GM23338 (cell line): ENCODE data around the gene RBP4. TPM values are rescaled to one million over a fixed set of nuclear protein-coding genes. Genes with fewer than 3 reads are reported as not detected.

Experiments
- ATAC-seq: fragments of 200-7000 bp; cut with Tn5 transposase; 3 replicates; pipeline ENCODE4 v1.9.1; 2020
- DNase-seq: peaks from one replicate; pipeline ENCODE4 v3.0.0-alpha.2; 2015; ENCODE audit warnings: low spot score
- H2AFZ ChIP-seq: fragments of 200-600 bp; sonication (generic); 2 replicates; pipeline ENCODE4 v1.8.0; 2016; ENCODE audit warnings: antibody characterized with exemption, mild to moderate bottlenecking, moderate library complexity
- H3F3A ChIP-seq: fragments of 200-600 bp; sonication (generic); replicated peaks from 2 replicates; pipeline ENCODE4 v1.8.0; 2017; ENCODE audit warnings: antibody characterized with exemption, mixed run types, low read depth
- H3K27ac ChIP-seq: fragments of 200-600 bp; sonication (generic); 2 replicates; pipeline ENCODE4 v1.6.1; 2016; ENCODE audit warnings: low read depth
- H3K27me3 ChIP-seq: fragments of 200-600 bp; sonication (generic); 2 replicates; pipeline ENCODE4 v1.8.0; 2016; ENCODE audit warnings: mild to moderate bottlenecking, mixed run types, moderate library complexity; ENCODE audit not compliant: insufficient read depth
- H3K36me3 ChIP-seq: fragments of 200-600 bp; sonication (generic); 2 replicates; pipeline ENCODE4 v1.8.0; 2016; ENCODE audit warnings: mild to moderate bottlenecking; ENCODE audit not compliant: insufficient read depth
- H3K4me1 ChIP-seq: fragments of 200-600 bp; sonication (generic); 2 replicates; pipeline ENCODE4 v1.8.0; 2016; ENCODE audit warnings: mild to moderate bottlenecking, moderate library complexity; ENCODE audit not compliant: insufficient read depth
- H3K4me2 ChIP-seq: fragments of 200-600 bp; sonication (generic); 2 replicates; pipeline ENCODE4 v1.7.1; 2017; ENCODE audit warnings: mixed run types
- H3K4me3 ChIP-seq: fragments of 200-600 bp; sonication (generic); 2 replicates; pipeline ENCODE4 v1.6.1; 2016; ENCODE audit warnings: mixed run types
- H3K79me2 ChIP-seq: fragments of 200-600 bp; sonication (generic); replicated peaks from 2 replicates; pipeline ENCODE4 v1.8.0; 2017; ENCODE audit warnings: mild to moderate bottlenecking; ENCODE audit not compliant: insufficient read depth
- H3K9me2 ChIP-seq: fragments of 200-600 bp; sonication (generic); 2 replicates; pipeline ENCODE4 v1.8.0; 2017; ENCODE audit not compliant: insufficient read depth
- H4K20me1 ChIP-seq: fragments of 200-600 bp; sonication (generic); replicated peaks from 2 replicates; pipeline ENCODE4 v1.8.0; 2017; ENCODE audit warnings: mild to moderate bottlenecking; ENCODE audit not compliant: insufficient read depth
- H3K27ac Mint-ChIP-seq: 2 replicates; pipeline ENCODE4 v1.8.0; 2020; ENCODE audit warnings: inconsistent platforms, mild to moderate bottlenecking, moderate library complexity, mixed read lengths
- H3K27me3 Mint-ChIP-seq: 3 replicates; pipeline ENCODE4 v1.8.0; 2022; ENCODE audit warnings: low read depth, mild to moderate bottlenecking, moderate library complexity, mixed read lengths, inconsistent platforms; ENCODE audit not compliant: insufficient read depth, poor library complexity
- H3K36me3 Mint-ChIP-seq: 3 replicates; pipeline ENCODE4 v1.8.0; 2021; ENCODE audit warnings: low read depth, mild to moderate bottlenecking, inconsistent platforms, moderate library complexity, mixed read lengths
- H3K4me1 Mint-ChIP-seq: 3 replicates; pipeline ENCODE4 v1.8.0; 2020; ENCODE audit warnings: mild to moderate bottlenecking, inconsistent platforms, mixed read lengths
- H3K4me3 Mint-ChIP-seq: 3 replicates; pipeline ENCODE4 v1.8.0; 2021; ENCODE audit warnings: moderate library complexity, mild to moderate bottlenecking, inconsistent platforms, mixed read lengths
- H3K9me3 Mint-ChIP-seq: 3 replicates; pipeline ENCODE4 v1.8.0; 2020; ENCODE audit warnings: moderate library complexity, mild to moderate bottlenecking, inconsistent platforms, mixed read lengths
- CREB1 ChIP-seq: fragments of 250-450 bp; sonication (Bioruptor Pico); IDR thresholded peaks from 2 replicates; pipeline ENCODE4 v1.5.0; 2020; ENCODE audit warnings: low read depth, mild to moderate bottlenecking, moderate library complexity
- EZH2 ChIP-seq: fragments of 200-600 bp; sonication (generic); IDR thresholded peaks from one replicate; pipeline ENCODE4 v1.8.0; 2017; ENCODE audit warnings: antibody characterized with exemption, mild to moderate bottlenecking, low read depth; ENCODE audit not compliant: unreplicated experiment
- EZH2phosphoT487 ChIP-seq: fragments of 200-600 bp; sonication (generic); IDR thresholded peaks from one replicate; pipeline ENCODE4 v1.8.1; 2018; ENCODE audit warnings: antibody characterized with exemption; ENCODE audit not compliant: unreplicated experiment
- NANOG ChIP-seq: IDR thresholded peaks from 2 replicates; pipeline ENCODE4 v1.6.1; 2016; ENCODE audit warnings: antibody characterized with exemption, borderline replicate concordance
- REST ChIP-seq: IDR thresholded peaks from one replicate; pipeline ENCODE4 v1.6.1; 2018; ENCODE audit warnings: antibody characterized with exemption; ENCODE audit not compliant: unreplicated experiment
- STAT1 ChIP-seq: IDR thresholded peaks from one replicate; pipeline ENCODE4 v1.6.1; 2016; ENCODE audit warnings: antibody characterized with exemption; ENCODE audit not compliant: unreplicated experiment
- ZNF114 ChIP-seq: fragments of 250-450 bp; sonication (Bioruptor Pico); IDR thresholded peaks from 2 replicates; pipeline ENCODE4 v1.5.0; 2020; ENCODE audit warnings: mild to moderate bottlenecking, moderate library complexity
- ZNF462 ChIP-seq: fragments of 250-450 bp; sonication (Bioruptor Pico); IDR thresholded peaks from 2 replicates; pipeline ENCODE4 v1.5.0; 2020; ENCODE audit warnings: mild to moderate bottlenecking, moderate library complexity
- polyA plus RNA-seq: library from polyadenylated mRNA; unstranded; fragments of >200 nt; fragmentation: Nextera tagmentation; extraction: Ambion mirVana; gene quantifications from 2 replicates; pipeline ENCODE4 v1.2.1, GENCODE V29; 2016
- total RNA-seq: library from RNA; depleted of rRNA; stranded (reverse); fragments of >200 nt; shearing (Covaris generic); gene quantifications from 2 replicates; pipeline ENCODE4 v1.2.3, GENCODE V29; 2014

RBP4 gene
- total and polyA plus RNA-seq, 2 experiments from 2014 or later: 0.79 to 1.0 TPM

- TF ChIP-seq REST: no peak
- no peak for TF ChIP-seq ZNF114 (CRISPR knock-in tag)
- no peak for TF ChIP-seq NANOG
- no peak for TF ChIP-seq CREB1 (CRISPR knock-in tag)
Measured at GRCh38 chr10:93630625-93631557, 29.9 kb upstream of the RBP4 start (continued).

GRCh38 chr10:93629647-93630305 lies 28.7 kb upstream of the RBP4 start:
- Histone ChIP-seq H3K36me3 (no peaks in the 10 kb centered on the region), H3K4me1 (no peaks in the 10 kb centered on the region), H3F3A (no peaks in the 10 kb centered on the region), H3K4me2 (no peak overlapping the region), H3K27ac (no peak overlapping the region), H4K20me1 (no peaks in the 10 kb centered on the region), H3K4me3 (no peak overlapping the region), H3K27me3 (no peaks in the 10 kb centered on the region), H3K79me2 (no peaks in the 10 kb centered on the region), H3K9me2 (no peaks in the 10 kb centered on the region), H2AFZ (no peak overlapping the region)
- no peak for DNase-seq
- no peak overlapping the region for H3K4me3 Mint-ChIP-seq
- no peak for ATAC-seq
- H3K9me3 Mint-ChIP-seq: no peaks in the 10 kb centered on the region
- H3K36me3 Mint-ChIP-seq: no peaks in the 10 kb centered on the region
- peaks cover 4% of the 10 kb centered on the region for H3K27me3 Mint-ChIP-seq
- peaks cover 14% of the 10 kb centered on the region; the same call in 2 of the 3 replicates for H3K4me1 Mint-ChIP-seq
- TF ChIP-seq STAT1: no peak
- TF ChIP-seq ZNF114 (CRISPR knock-in tag): no peak
- no peak for TF ChIP-seq EZH2phosphoT487
- no peak overlapping the region for H3K27ac Mint-ChIP-seq

GRCh38 chr10:93628858-93629257 lies 27.8 kb upstream of the RBP4 start:
- Histone ChIP-seq H3F3A (no peaks in the 10 kb centered on the region), H2AFZ (peak overlapping the region; percentile 14; the same call in 1 of the 2 replicates), H3K4me2 (no peak overlapping the region), H3K27ac (no peak overlapping the region), H3K4me1 (no peaks in the 10 kb centered on the region), H3K27me3 (no peaks in the 10 kb centered on the region), H3K36me3 (no peaks in the 10 kb centered on the region), H3K4me3 (no peak overlapping the region), H3K79me2 (no peaks in the 10 kb centered on the region), H3K9me2 (no peaks in the 10 kb centered on the region), H4K20me1 (no peaks in the 10 kb centered on the region)
- DNase-seq (no peak), ATAC-seq (no peak; the same call in 2 of the 3 replicates)
- Mint-ChIP-seq H3K36me3 (no peaks in the 10 kb centered on the region), H3K4me3 (no peak overlapping the region), H3K4me1 (peaks cover 14% of the 10 kb centered on the region; the same call in 2 of the 3 replicates), H3K27ac (no peak overlapping the region), H3K27me3 (peaks cover 4% of the 10 kb centered on the region), H3K9me3 (no peaks in the 10 kb centered on the region)
- TF ChIP-seq ZNF462 (CRISPR knock-in tag): no peak
- no peak for TF ChIP-seq EZH2
